Activated CD8-positive, alpha-beta T cell treated with anti-CD3 and anti-CD28 coated beads for 36 hours (primary cell): ENCODE results near the gene CHRNA9. TPM values are rescaled to one million over a fixed set of nuclear protein-coding genes. Genes with fewer than 3 reads are reported as not detected.

Experiments used
- ATAC-seq: fragments of 200-7000 bp; cut with Tn5 transposase; one replicate; pipeline ENCODE4 v1.10.0; 2021; ENCODE audit warnings: mild to moderate bottlenecking, moderate library complexity
- CTCF ChIA-PET: fragments of 350-600 bp; sonication (Branson Sonifier 250); formaldehyde crosslinking; loops from one replicate; lab custom pipeline; 2021; ENCODE audit warnings: antibody characterized with exemption; lab: Charles Lee
- POLR2A ChIA-PET: fragments of 350-600 bp; sonication (Branson Sonifier 250); formaldehyde crosslinking; loops from one replicate; lab custom pipeline; 2021; ENCODE audit warnings: antibody characterized with exemption; lab: Charles Lee
- DNase-seq: peaks from one replicate; pipeline ENCODE4 v3.0.0-alpha.2; 2020
- H3K27ac Mint-ChIP-seq: one replicate; pipeline ENCODE4 v1.8.0; 2021; ENCODE audit warnings: mild to moderate bottlenecking, mixed read lengths
- H3K27me3 Mint-ChIP-seq: one replicate; pipeline ENCODE4 v1.8.0; 2021; ENCODE audit warnings: mixed read lengths
- H3K36me3 Mint-ChIP-seq: one replicate; pipeline ENCODE4 v1.8.0; 2021; ENCODE audit warnings: low read depth, mixed read lengths
- H3K4me1 Mint-ChIP-seq: one replicate; pipeline ENCODE4 v1.8.0; 2021; ENCODE audit warnings: low read depth, mixed read lengths
- H3K4me3 Mint-ChIP-seq: one replicate; pipeline ENCODE4 v1.8.0; 2021; ENCODE audit warnings: mild to moderate bottlenecking, moderate library complexity, mixed read lengths
- H3K9me3 Mint-ChIP-seq: one replicate; pipeline ENCODE4 v1.8.0; 2021; ENCODE audit warnings: mixed read lengths
- intact Hi-C: fragments of 100-400 bp; cut with micrococcal nuclease; formaldehyde crosslinking; loops from one replicate; pipeline ENCODE4 v1.10.0; 2022
- total RNA-seq, 2 experiments: library from RNA; stranded (reverse); gene quantifications; one replicate each; pipeline ENCODE4 v1.2.3, GENCODE V29; 2021
- TF ChIP-seq, protein P1 (sequence below): fragments of 200-600 bp; IDR thresholded peaks from one replicate; pipeline ENCODE4 v1.8.0; 2022; ENCODE audit warnings: antibody characterized with exemption, mild to moderate bottlenecking

The CHRNA9 gene
- total RNA-seq, 2 experiments from 2014 or later = 0.11 to 0.38 TPM

DNA sequence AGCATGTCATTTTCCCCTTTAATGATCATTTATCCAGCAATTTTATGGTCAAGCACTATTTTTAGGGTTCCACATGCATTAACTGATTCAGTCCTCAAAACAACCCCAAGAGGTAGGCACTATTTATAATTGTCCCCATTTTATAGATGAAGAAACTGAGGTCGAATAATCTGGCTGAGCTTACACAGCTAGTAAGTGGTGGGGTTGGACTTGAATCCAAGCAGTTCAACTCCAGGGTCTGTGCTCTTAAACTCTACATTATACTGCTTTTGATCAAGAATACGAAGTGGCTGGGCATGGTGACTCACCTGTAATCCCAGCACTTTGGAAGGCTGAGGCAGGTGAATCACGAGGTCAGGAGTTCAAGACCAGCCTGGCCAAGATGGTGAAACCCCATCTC lies 3.2 kb upstream of the CHRNA9 start:
- peaks cover 3% of the 10 kb centered on the region for H3K27me3 Mint-ChIP-seq
- ATAC-seq (no peak), DNase-seq (no peak)
- intact Hi-C loops = no loop called here
- no peaks in the 10 kb centered on the region for H3K4me1 Mint-ChIP-seq
- POLR2A ChIA-PET = no interaction called here
- TF ChIP-seq, protein P1, sequence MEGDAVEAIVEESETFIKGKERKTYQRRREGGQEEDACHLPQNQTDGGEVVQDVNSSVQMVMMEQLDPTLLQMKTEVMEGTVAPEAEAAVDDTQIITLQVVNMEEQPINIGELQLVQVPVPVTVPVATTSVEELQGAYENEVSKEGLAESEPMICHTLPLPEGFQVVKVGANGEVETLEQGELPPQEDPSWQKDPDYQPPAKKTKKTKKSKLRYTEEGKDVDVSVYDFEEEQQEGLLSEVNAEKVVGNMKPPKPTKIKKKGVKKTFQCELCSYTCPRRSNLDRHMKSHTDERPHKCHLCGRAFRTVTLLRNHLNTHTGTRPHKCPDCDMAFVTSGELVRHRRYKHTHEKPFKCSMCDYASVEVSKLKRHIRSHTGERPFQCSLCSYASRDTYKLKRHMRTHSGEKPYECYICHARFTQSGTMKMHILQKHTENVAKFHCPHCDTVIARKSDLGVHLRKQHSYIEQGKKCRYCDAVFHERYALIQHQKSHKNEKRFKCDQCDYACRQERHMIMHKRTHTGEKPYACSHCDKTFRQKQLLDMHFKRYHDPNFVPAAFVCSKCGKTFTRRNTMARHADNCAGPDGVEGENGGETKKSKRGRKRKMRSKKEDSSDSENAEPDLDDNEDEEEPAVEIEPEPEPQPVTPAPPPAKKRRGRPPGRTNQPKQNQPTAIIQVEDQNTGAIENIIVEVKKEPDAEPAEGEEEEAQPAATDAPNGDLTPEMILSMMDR = no peak
- H3K9me3 Mint-ChIP-seq = no peaks in the 10 kb centered on the region
- CTCF ChIA-PET = no interaction called here
- H3K27ac Mint-ChIP-seq = no peak overlapping the region
- no peaks in the 10 kb centered on the region for H3K36me3 Mint-ChIP-seq
- no peak overlapping the region for H3K4me3 Mint-ChIP-seq

DNA sequence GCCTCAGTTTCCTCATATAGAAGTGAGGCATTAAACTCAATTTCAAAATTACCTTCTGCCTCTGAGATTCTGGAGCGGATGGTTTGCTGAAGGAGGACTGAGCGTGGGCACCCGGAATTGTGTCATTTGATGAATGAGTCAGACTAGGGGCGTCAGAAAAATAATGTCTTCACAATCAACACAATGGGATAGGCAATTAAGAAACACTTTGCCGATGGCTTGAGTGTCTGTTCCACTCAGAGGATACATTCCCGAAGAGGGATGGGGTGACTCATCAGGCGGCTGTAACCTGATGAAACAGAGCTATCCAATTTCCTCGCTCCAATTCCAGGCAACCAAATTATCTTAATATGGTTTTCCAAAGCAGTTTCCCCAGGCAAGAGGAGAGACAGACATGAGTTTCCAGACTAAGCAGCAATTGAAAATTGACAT lies 1.2 kb upstream of the CHRNA9 start:
- no peaks in the 10 kb centered on the region for H3K36me3 Mint-ChIP-seq
- H3K9me3 Mint-ChIP-seq = no peaks in the 10 kb centered on the region
- CTCF ChIA-PET = interaction anchor here (2.1 kb wide), 1 partner anchor 8 kb away, joined by 9 read pairs; no protein-coding TSS in a partner anchor
- peaks cover under 1% of the 10 kb centered on the region for H3K27me3 Mint-ChIP-seq
- ATAC-seq (no peak), DNase-seq (no peak)
- no peaks in the 10 kb centered on the region for H3K4me1 Mint-ChIP-seq
- H3K4me3 Mint-ChIP-seq = no peak overlapping the region
- POLR2A ChIA-PET = no interaction called here
- intact Hi-C loops = no loop called here
- no peak overlapping the region for H3K27ac Mint-ChIP-seq
- TF ChIP-seq, protein P1 = no peak

DNA sequence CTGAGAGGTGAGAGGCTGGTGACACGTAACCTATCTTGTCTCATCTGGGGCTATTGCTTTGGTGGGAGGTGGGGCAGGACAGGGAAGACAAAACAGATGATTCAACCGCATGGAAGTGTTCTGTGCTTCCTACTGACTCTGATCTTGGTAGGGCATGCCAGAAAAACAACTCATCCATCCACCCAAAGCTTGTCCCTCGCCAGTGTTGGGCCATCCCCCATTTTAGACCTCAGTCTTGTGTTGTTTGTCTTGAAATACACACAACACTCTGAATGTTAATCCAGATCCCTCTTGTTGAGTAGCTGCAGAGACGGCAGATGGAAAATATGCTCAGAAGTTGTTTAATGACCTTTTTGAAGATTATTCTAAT lies 377 bp downstream of the CHRNA9 start:
- H3K4me3 Mint-ChIP-seq = no peak overlapping the region
- POLR2A ChIA-PET = no interaction called here

DNA sequence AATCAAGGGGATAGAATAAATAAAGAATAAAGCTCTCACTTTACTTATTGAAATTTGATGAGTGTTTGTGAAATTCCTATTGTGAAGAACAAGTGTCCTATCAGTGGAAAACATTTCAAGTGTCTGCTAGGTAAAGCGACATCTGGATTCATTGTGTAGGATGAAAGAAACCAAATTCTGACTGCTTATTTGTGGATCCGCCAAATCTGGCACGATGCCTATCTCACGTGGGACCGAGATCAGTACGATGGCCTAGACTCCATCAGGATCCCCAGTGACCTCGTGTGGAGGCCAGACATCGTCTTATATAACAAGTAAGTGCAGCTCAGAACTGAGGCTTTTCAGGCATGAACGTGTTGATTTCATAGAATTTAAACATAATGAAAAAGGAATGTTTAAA lies 1.9 kb downstream of the CHRNA9 start:
- ATAC-seq = no peak
- DNase-seq = no peak
- Mint-ChIP-seq H3K4me3 (no peak overlapping the region), H3K27me3 (peaks cover 2% of the 10 kb centered on the region), H3K4me1 (peaks cover 4% of the 10 kb centered on the region), H3K36me3 (no peaks in the 10 kb centered on the region), H3K27ac (no peak overlapping the region), H3K9me3 (no peaks in the 10 kb centered on the region)
- CTCF ChIA-PET = interaction anchor here (5.7 kb wide), 1 partner anchor 11 kb away, joined by 34 read pairs; no protein-coding TSS in a partner anchor
- POLR2A ChIA-PET = interaction anchor here (0.7 to 0.8 kb wide), 2 partner anchors 12 to 108 kb away, joined by 3 read pairs; no protein-coding TSS in a partner anchor
- TF ChIP-seq, protein P1 = no peak
- intact Hi-C loops = no loop called here

More for the DNA sequence above, 377 bp downstream of the CHRNA9 start:
- intact Hi-C loops = no loop called here
- ATAC-seq (no peak), DNase-seq (no peak)
- no peaks in the 10 kb centered on the region for H3K36me3 Mint-ChIP-seq
- peaks cover 4% of the 10 kb centered on the region for H3K4me1 Mint-ChIP-seq
- TF ChIP-seq, protein P1 = no peak
- H3K9me3 Mint-ChIP-seq = no peaks in the 10 kb centered on the region
- H3K27me3 Mint-ChIP-seq = peaks cover 2% of the 10 kb centered on the region
- CTCF ChIA-PET = interaction anchor here (5.7 kb wide), 1 partner anchor 10 kb away, joined by 34 read pairs; no protein-coding TSS in a partner anchor
- H3K27ac Mint-ChIP-seq = no peak overlapping the region

DNA sequence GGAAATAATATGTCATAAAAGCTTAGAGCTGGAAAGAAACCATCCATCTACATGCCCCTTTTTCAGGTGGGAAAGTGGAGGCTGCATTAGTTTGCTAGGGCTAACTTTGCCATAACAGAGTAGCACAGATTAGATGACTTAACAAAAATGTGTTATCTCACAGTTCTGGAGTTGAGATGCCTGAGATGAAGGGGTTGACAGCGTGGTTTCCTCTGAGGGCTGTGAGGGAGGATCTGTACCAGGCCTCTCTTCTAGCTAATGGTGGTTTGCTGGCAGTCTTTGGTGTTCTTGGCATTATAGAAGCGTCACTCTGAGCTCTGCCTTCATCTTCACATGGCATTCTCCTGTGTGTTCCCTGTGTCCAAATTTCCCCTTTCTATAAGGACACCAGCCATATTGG lies 2.4 kb downstream of the CHRNA9 start:
- H3K36me3 Mint-ChIP-seq = no peaks in the 10 kb centered on the region
- intact Hi-C loops = no loop called here
- no peak overlapping the region for H3K4me3 Mint-ChIP-seq
- peaks cover 2% of the 10 kb centered on the region for H3K27me3 Mint-ChIP-seq
- peaks cover 3% of the 10 kb centered on the region for H3K9me3 Mint-ChIP-seq
- POLR2A ChIA-PET = interaction anchor here (0.8 kb wide), 1 partner anchor 12 kb away, joined by 3 read pairs; no protein-coding TSS in a partner anchor
- H3K27ac Mint-ChIP-seq = no peak overlapping the region
- H3K4me1 Mint-ChIP-seq = peaks cover 4% of the 10 kb centered on the region
- CTCF ChIA-PET = interaction anchor here (5.7 kb wide), 1 partner anchor 12 kb away, joined by 34 read pairs; no protein-coding TSS in a partner anchor
- TF ChIP-seq, protein P1 = no peak
- no peak for ATAC-seq
- DNase-seq = no peak
